Erythroblast (primary cell): ENCODE measurements around the gene COX6A2.

Source experiments
- GATA1 ChIP-seq: IDR thresholded peaks from 2 replicates; pipeline ENCODE4 v1.6.1; 2011; ENCODE audit warnings: low read depth, mild to moderate bottlenecking, control low read depth, low read length, moderate library complexity
- POLR2A ChIP-seq: IDR thresholded peaks from 2 replicates; pipeline ENCODE4 v1.6.1; 2011; ENCODE audit warnings: mild to moderate bottlenecking, low read length

GRCh38 chr16:31460582-31461002, 32.4 kb upstream of the COX6A2 start:
- TF ChIP-seq POLR2A (no peak), GATA1 (no peak)
